ENCODE measurements around the gene XPO5. TPM values are rescaled to one million over a fixed set of nuclear protein-coding genes. Genes with fewer than 3 reads are reported as not detected.
A peak's percentile ranks its signal among the peaks of the same experiment; 100 is the strongest.

The XPO5 gene
- total and polyA plus RNA-seq, 10 donors, result 7.1 to 33.1 (median 23.3) TPM

- H3K4me3 ChIP-seq, result peak within 1 kb of the TSS; percentile 53 to 84 (median 68)
- intact Hi-C loops (cut with DNase I; ENCODE audit: low total_unique reads), result no loop called here
- peak; percentile 99 for DNase-seq
- H3K9me3 ChIP-seq, result no peaks in the 10 kb centered on the region
- TF ChIP-seq, protein P1, sequence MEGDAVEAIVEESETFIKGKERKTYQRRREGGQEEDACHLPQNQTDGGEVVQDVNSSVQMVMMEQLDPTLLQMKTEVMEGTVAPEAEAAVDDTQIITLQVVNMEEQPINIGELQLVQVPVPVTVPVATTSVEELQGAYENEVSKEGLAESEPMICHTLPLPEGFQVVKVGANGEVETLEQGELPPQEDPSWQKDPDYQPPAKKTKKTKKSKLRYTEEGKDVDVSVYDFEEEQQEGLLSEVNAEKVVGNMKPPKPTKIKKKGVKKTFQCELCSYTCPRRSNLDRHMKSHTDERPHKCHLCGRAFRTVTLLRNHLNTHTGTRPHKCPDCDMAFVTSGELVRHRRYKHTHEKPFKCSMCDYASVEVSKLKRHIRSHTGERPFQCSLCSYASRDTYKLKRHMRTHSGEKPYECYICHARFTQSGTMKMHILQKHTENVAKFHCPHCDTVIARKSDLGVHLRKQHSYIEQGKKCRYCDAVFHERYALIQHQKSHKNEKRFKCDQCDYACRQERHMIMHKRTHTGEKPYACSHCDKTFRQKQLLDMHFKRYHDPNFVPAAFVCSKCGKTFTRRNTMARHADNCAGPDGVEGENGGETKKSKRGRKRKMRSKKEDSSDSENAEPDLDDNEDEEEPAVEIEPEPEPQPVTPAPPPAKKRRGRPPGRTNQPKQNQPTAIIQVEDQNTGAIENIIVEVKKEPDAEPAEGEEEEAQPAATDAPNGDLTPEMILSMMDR (IDR thresholded peaks at IDR 0.05 in 8 of 11, conservative IDR thresholded peaks at IDR 0.05 in 3 of 11), result no peak
- TF ChIP-seq POLR2A (IDR thresholded peaks at IDR 0.05), result peak in 2 of 3 donors; percentile 11 to 24
- peak; percentile 95 to 96 (median 96) for TF ChIP-seq POLR2AphosphoS5 (IDR thresholded peaks at IDR 0.05)
- H3K4me1 ChIP-seq, result peaks cover 16 to 58% (median 40%) of the 10 kb centered on the region in 6 donors
- H3K27me3 ChIP-seq (replicated peaks in 1 of 7), result peaks cover 0 to 2% (median 0%) of the 10 kb centered on the region in 7 donors
- WGBS, 5 donors, result 1 to 2% (median 2%) methylated on average over 34 of the region's 34 CpGs
- H3K27ac ChIP-seq, result peak within 1 kb of the TSS; percentile 71 to 90 (median 84)
- H3K36me3 ChIP-seq, result peaks cover 0 to 5% (median 0%) of the 10 kb centered on the region in 6 donors
These were observed 98.4 kb downstream of the XPO5 start, which contains the start of gene TJAP1 for GRCh38 chr6:43477235-43478007. Gene TJAP1, plus strand, starts transcription at chr6:43477570. Its CDS starts 21,432 bp downstream, at chr6:43499002.

DNA sequence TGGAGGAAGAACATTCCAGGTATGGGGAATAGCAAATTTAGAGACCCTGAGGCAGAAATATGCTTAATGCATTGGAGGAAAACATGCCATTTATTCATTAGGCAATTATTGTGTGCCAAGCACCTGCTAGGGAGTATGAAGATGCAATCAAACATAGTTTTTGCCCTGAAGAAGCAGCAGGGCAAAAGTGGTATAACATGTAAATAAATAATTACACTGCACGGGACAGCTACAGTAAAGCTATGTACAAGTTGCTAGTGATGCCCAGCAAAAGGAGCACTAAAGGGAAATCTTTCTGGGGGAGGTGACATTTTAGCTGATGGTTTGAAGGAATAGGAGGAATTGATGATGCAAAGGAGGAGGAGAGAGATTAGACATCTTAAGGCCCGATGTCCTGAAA lies 99.1 kb downstream of the XPO5 start:
- DNase-seq, result no peak
- H3K36me3 ChIP-seq, result peaks cover 0 to 5% (median 0%) of the 10 kb centered on the region in 6 donors
- H3K4me1 ChIP-seq, result peaks cover 16 to 52% (median 39%) of the 10 kb centered on the region in 6 donors
- WGBS, 5 donors, result 28 to 42% (median 38%) methylated on average over 2 of the region's 2 CpGs
- intact Hi-C loops (cut with DNase I; ENCODE audit: low total_unique reads), result no loop called here
- peak overlapping the region; percentile 21 to 90 (median 84) for H3K27ac ChIP-seq
- peak overlapping the region; percentile 53 to 84 (median 68) for H3K4me3 ChIP-seq
- peaks cover 0 to 8% (median 0%) of the 10 kb centered on the region in 7 donors for H3K27me3 ChIP-seq (replicated peaks in 1 of 7)
- no peaks in the 10 kb centered on the region for H3K9me3 ChIP-seq
- TF ChIP-seq POLR2AphosphoS5 (IDR thresholded peaks at IDR 0.05) (no peak), POLR2A (IDR thresholded peaks at IDR 0.05) (no peak)
- TF ChIP-seq, protein P1 (IDR thresholded peaks at IDR 0.05 in 8 of 11, conservative IDR thresholded peaks at IDR 0.05 in 3 of 11), result no peak

- TF ChIP-seq, protein P1 (IDR thresholded peaks at IDR 0.05 in 8 of 11, conservative IDR thresholded peaks at IDR 0.05 in 3 of 11), result no peak
- TF ChIP-seq POLR2AphosphoS5 (IDR thresholded peaks at IDR 0.05) (no peak), POLR2A (IDR thresholded peaks at IDR 0.05) (no peak)
- H3K27me3 ChIP-seq (replicated peaks in 1 of 7), result peaks cover 0 to 18% (median 0%) of the 10 kb centered on the region in 7 donors
- intact Hi-C loops (cut with DNase I; ENCODE audit: low total_unique reads), result no loop called here
- no peaks in the 10 kb centered on the region for H3K9me3 ChIP-seq
- 80 to 91% (median 86%) methylated on average over 5 to 6 of the region's 6 CpGs for WGBS, 5 donors
- peaks cover 16 to 39% (median 35%) of the 10 kb centered on the region in 6 donors for H3K4me1 ChIP-seq
- H3K27ac ChIP-seq, result no peak overlapping the region
- no peak overlapping the region for H3K4me3 ChIP-seq
- peaks cover 0 to 2% (median 0%) of the 10 kb centered on the region in 6 donors for H3K36me3 ChIP-seq
- no peak for DNase-seq
These were observed 100.3 kb downstream of the XPO5 start for GRCh38 chr6:43475516-43475915.

DNA sequence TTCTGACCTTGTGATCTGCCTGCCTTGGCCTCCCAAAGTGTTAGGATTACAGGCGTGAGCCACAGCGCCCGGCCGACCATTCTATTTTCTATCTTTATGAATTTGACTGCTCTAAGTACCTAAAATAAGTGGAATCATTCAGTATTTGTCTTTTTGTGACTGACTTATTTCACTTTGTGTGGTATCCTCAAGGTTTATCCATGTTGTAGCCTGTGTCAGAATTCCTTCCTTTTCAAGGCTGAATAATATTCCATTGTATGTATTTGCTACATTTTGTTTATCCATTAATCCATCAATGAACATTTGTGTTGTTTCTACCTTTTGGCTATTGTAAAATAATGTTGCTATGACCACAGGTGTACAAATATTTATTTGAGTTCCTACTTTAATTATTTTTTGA lies 103.3 kb downstream of the XPO5 start:
- TF ChIP-seq POLR2AphosphoS5 (IDR thresholded peaks at IDR 0.05), result no peak
- no peak for DNase-seq
- Histone ChIP-seq H3K36me3 (no peaks in the 10 kb centered on the region), H3K27ac (no peak overlapping the region), H3K9me3 (no peaks in the 10 kb centered on the region), H3K27me3 (replicated peaks in 1 of 7) (peaks cover 0 to 35% (median 0%) of the 10 kb centered on the region in 7 donors), H3K4me1 (peaks cover 2 to 10% (median 7%) of the 10 kb centered on the region in 6 donors), H3K4me3 (no peak overlapping the region)
- intact Hi-C loops (cut with DNase I; ENCODE audit: low total_unique reads), result no loop called here
- 94 to 99% (median 97%) methylated on average over 4 of the region's 4 CpGs for WGBS, 5 donors

Small RNA genes lying within 50 kb of the gene (small RNA-seq; reads per million reads assigned to genes)
- gene RF00426 (0 reads per million in 4 donors), gene RNU6-1113P (0 reads per million in 4 donors)

Other genes starting within 250 kb of the XPO5 start
- gene ZNF318, start 206.4 kb downstream of the XPO5 start, total RNA-seq, result 10 to 100 TPM; 28.9 to 56.9 (median 39.5) TPM
- gene ZNF318, start 206.4 kb downstream of the XPO5 start, polyA plus RNA-seq, result 10 to 100 TPM in 2 of 3 donors, 1 to 10 TPM in 1; 8.6 to 15.6 (median 10.8) TPM
- gene ABCC10, start 148.5 kb downstream of the XPO5 start, total RNA-seq, result 10 to 100 TPM; 19.4 to 52.6 (median 35.0) TPM
- gene ABCC10, start 148.5 kb downstream of the XPO5 start, polyA plus RNA-seq, result 10 to 100 TPM; 13.1 to 28.6 (median 28.5) TPM
- under 1 TPM in 5 of 7 donors, not detected in 2; 0.38 to 0.68 (median 0.54) TPM for gene DLK2, start 120.5 kb downstream of the XPO5 start, total RNA-seq
- under 1 TPM; 0.12 to 0.26 (median 0.17) TPM for gene DLK2, start 120.5 kb downstream of the XPO5 start, polyA plus RNA-seq
- 10 to 100 TPM; 32.1 to 40.0 (median 37.7) TPM for gene TJAP1, start 98.5 kb downstream of the XPO5 start, total RNA-seq
- gene TJAP1, start 98.5 kb downstream of the XPO5 start, polyA plus RNA-seq, result 10 to 100 TPM; 13.5 to 32.1 (median 27.4) TPM
- 1 to 10 TPM in 2 of 7 donors, under 1 TPM in 5; 0.54 to 1.3 (median 0.76) TPM for gene LRRC73, start 65.7 kb downstream of the XPO5 start, total RNA-seq
- gene LRRC73, start 65.7 kb downstream of the XPO5 start, polyA plus RNA-seq, result under 1 TPM; 0.11 to 0.19 (median 0.11) TPM
- gene YIPF3, start 59.1 kb downstream of the XPO5 start, total RNA-seq, result 10 to 100 TPM; 57.0 to 80.1 (median 71.1) TPM
- gene YIPF3, start 59.1 kb downstream of the XPO5 start, polyA plus RNA-seq, result 10 to 100 TPM; 38.0 to 49.9 (median 38.4) TPM
- 10 to 100 TPM; 24.1 to 32.6 (median 28.1) TPM for gene POLR1C, start 58.9 kb downstream of the XPO5 start, total RNA-seq
- 10 to 100 TPM; 27.9 to 30.1 (median 29.1) TPM for gene POLR1C, start 58.9 kb downstream of the XPO5 start, polyA plus RNA-seq
- 10 to 100 TPM; 10.5 to 23.0 (median 12.9) TPM for gene POLH, start 147 bp upstream of the XPO5 start, total RNA-seq
- 1 to 10 TPM; 4.1 to 5.2 (median 4.4) TPM for gene POLH, start 147 bp upstream of the XPO5 start, polyA plus RNA-seq
- gene GTPBP2, start 53.2 kb upstream of the XPO5 start, total RNA-seq, result 100 to 1,000 TPM in 1 of 7 donors, 10 to 100 TPM in 6; 56.8 to 100 (median 72.0) TPM
- 10 to 100 TPM; 29.6 to 52.3 (median 43.9) TPM for gene GTPBP2, start 53.2 kb upstream of the XPO5 start, polyA plus RNA-seq
- 10 to 100 TPM; 18.9 to 33.4 (median 22.2) TPM for gene MAD2L1BP, start 59.8 kb upstream of the XPO5 start, total RNA-seq
- gene MAD2L1BP, start 59.8 kb upstream of the XPO5 start, polyA plus RNA-seq, result 10 to 100 TPM; 19.0 to 23.2 (median 19.8) TPM
- under 1 TPM in 4 of 7 donors, not detected in 3; 0.18 to 0.63 (median 0.26) TPM for gene RSPH9, start 69.0 kb upstream of the XPO5 start, total RNA-seq
- gene RSPH9, start 69.0 kb upstream of the XPO5 start, polyA plus RNA-seq, result under 1 TPM; 0.17 to 0.35 (median 0.20) TPM
- gene MRPS18A, start 111.8 kb upstream of the XPO5 start, total RNA-seq, result 10 to 100 TPM; 29.8 to 37.6 (median 30.9) TPM
- gene MRPS18A, start 111.8 kb upstream of the XPO5 start, polyA plus RNA-seq, result 10 to 100 TPM; 28.0 to 48.6 (median 34.3) TPM
- gene VEGFA, start 194.2 kb upstream of the XPO5 start, total RNA-seq, result 100 to 1,000 TPM; 112 to 486 (median 203) TPM
- gene VEGFA, start 194.2 kb upstream of the XPO5 start, polyA plus RNA-seq, result 10 to 100 TPM; 31.0 to 56.6 (median 36.0) TPM